NCI-H226 (cell line): ENCODE measurements around the gene PRMT7.

ENCODE experiments used
- DNase-seq: peaks from one replicate; pipeline ENCODE4 v3.0.0-alpha.2; 2015

PRMT7 gene

DNA sequence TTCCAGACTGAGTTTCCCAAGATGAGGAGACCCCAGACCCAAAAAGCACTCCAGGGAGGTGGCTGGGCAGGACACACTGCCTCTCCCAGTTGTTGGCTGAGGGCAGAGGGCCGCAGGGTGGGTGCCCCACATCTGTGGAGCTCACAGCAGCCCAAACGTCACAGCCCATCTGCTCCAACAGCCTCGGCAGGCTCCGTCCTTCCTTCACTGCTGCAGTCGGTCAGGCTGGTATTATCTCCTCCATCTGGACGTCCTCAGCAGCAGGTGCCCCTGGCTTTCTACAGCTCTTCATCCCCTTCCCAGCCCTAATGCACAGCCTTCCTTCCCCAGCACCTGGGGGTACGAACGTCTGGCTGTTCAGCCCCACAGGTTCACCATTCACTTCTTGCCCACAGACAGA lies 55.2 kb downstream of the PRMT7 start:
- DNase-seq: no peak

DNA sequence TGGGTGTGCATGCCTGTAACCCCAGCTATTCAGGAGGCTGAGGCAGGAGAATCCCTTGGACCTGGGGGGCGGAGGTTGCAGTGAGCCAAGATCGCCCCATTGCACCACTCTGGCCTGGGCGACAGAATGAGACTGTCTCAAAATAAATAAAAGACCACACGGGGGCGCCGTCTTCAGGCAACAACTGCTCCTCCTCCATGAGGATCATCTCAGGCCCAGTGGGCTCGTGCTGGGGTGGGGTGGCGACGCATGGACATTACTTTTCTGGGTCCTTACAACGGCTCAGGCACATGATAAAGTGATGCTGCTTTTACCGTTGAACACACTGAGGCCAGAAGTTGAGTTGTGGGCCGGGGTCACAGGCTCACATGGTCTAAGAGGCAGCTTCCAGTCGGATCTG lies 56.2 kb downstream of the PRMT7 start:
- DNase-seq: peak; percentile 11

DNA sequence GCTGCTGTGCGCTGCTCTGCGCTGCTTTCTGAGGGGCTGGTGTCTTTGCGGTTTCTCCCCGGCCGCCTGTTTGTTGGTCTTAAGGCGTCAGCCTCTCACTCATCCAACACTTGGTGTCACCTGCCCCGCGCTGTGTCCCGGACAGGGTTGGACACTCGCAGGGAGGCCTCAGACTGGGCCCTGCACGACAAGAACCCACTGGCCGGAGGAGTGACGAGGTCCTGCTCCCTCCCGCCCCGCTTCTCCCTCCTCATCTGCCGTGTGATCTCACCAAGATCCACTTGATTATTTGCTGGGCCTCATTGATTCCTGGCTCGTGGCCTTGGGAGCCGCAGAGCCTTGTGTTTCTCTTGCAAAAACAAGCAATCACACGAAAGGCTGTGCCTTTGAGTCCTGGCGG lies 56.6 kb downstream of the PRMT7 start:
- DNase-seq: no peak

DNA sequence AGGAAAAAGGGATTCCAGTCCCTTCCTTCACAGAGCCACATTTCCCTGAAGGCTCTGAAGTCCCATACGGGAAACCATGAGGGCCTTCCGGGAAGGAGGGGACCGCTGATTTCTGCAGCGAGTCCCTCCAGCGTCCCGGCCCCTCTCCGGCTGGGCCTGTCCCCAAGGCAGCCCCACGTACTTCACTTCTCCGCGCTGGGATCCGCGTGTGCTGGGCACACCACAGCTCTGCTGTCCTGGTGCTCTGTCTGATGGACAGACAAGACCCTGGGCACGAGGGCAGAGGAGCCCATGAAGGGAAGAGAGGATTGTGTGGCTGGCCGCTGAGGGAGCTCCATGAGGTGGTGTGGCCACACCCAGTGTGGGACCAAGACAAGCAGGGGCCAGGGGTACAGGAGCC lies 57.1 kb downstream of the PRMT7 start:
- no peak for DNase-seq

DNA sequence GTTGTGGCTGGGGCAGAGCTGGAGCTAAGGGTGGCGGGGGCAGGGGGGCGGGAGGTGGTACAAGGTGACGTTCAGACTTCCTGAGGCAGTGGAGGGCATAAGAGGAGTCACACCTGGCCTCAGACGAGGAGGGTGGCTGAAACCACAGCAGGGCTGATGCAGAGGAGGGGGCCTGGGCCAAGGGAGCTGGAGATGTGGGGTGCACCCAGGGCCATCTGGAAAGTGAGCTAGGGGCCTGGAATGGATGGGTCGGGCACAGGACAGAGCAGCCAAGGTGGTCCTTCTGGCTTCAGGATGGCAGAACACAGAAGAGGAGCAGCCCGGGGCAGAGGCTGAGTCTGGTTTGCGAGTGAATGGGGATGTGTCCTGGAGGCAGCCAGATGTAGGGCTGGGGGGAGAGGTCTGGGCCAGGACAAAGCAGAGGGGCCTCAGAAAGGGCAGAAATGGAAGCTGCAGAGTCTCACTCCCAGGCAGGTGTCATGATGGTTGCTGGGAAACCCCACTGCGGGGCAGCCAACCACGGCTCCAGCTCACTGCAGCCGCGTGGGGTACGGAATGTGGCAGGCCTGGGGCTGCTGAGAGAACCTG lies 57.6 kb downstream of the PRMT7 start:
- no peak for DNase-seq

DNA sequence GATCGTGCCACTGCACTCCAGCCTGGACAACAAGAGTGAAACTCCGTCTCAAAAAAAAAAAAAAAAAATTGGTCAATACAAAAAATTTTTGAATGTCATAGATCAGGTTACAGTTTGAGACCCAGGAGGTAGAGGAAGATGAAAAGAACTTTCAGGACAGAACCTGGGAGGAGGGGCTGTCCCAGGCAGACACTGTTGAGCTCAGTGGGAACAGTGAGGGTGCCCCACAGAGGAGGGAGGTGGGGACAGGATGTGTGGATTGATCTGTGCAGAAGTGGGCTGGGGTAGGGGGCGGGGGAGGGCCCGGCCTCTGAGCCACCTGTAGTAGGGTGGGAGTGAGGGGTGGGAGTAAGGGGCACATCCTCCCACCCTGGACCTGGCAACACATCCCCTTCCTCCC lies 58.3 kb downstream of the PRMT7 start:
- no peak for DNase-seq

DNA sequence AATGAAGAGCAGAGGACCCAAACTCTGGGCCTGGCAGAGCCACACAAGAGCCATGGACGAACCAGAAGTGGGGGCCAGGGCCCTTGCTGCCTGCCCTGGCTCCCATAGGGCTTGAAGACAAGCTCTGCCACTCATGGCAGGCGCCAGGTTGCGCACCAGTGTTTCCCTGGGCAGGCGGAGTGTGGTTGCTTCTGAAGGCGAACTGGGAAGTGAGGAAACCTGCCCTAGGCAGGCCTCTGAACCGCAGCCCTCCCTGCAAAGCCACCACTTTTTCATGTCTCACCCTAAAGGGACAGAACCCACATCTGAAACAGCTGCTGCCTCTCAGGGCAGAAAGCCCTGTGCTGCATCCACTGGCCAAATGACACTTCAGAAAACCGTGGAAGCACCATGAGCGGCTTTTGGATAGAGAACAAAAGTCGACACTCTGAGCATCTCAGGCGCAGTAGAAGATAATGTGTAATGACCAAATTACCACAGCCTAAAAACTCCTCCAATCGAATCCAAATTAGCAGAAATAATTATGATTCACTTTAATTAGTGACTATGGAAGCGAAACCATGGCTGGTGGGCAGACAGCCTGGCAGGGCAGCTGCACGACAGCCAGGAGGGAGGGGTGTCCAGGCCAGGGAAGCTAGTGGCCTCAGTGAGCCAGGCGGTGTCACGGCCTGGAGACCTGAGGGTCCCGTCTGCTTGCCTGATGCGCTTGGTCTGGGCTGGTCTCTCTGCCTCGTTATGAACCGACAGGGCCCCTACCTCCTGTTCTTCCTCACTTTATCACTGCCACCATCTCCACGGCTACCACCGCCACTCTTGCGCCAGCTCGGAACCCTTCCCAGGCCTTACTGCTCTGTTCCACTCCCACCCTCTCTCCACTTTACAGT lies 59.1 kb downstream of the PRMT7 start:
- no peak for DNase-seq

DNA sequence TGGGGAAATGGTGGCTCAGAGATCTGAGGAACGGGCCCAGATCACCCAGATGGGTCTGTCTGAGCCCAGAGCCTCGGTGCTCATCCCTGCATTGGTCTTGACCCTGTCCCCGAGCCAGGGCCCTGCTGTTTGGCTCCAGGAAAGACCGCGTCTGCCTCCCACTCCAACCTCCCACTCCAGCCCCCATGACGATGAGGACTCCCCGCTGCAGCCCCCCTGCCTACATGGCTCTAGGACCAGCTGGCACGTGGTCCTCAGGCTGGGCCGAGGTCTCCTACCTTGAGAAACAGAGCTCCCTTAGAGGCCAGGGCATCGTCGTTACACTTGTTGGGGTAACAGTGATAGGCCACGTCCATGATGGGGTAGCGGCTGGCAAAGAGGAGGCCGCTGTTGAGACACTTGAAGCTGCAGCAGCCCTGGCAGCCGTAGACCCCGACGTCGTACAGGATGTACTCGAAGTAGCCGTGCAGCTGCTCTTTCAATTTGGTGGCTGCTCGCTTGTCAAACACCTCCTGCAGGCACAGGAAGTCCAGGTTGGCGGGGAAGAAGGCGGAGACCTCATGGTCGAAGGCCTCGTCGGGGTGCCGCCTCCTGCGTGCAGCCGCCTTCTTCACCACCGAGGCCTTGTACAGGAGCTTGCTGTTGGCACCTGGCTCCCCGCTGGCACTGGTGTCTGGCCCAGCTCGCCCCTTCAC lies 59.9 kb downstream of the PRMT7 start:
- DNase-seq: no peak

DNA sequence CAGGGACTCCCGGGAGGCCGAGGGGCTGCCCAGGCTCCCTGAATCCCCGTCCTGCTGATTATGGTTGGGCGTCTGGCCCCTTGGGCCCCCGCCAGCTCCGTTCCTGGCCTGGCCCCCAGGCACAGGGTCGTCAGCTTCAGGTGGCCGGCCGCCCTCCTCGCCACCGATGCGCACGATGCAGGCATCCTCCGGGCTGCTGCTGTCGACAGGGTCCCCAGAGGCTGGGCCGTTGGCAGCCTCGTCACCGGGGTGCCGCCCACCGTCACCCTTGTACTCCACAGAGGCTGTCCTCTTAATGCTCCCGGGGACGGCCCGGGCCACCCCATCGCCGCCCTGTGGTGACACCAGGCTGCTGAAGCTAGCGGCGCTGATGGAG lies 60.4 kb downstream of the PRMT7 start:
- DNase-seq: no peak

DNA sequence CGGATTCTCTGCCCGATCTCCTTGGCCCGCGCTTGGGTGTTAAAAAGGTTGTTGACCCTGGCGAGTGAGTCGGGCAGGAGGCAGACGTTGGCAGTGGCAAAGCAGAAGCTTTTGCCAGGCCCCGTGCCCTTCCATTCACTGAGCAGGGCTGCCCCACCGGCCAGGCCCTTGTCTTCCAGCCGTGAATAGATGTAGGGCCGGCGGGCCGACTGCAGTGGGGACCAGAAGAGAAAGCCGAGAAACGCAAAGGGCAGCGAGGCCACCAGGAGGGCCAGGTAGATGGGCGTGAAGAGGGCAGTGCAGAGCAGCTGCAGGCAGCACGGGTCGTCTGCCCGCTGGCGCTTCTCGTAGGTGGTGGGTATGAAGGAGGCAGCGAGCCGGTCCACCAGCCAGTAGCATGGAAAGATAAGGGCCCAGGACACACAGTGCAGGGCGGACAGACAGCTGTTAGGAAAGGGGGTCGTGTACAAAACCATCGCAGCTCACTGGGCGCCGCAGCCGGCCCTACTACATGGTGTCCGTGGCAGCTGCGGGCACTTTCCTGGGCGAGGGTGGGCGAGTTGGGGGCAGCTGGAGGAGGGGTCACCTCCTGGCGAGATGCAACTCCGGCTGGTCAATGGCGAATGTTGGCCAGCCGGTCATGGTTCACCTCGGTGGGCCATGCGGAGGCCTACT lies 61.0 kb downstream of the PRMT7 start:
- DNase-seq: no peak

DNA sequence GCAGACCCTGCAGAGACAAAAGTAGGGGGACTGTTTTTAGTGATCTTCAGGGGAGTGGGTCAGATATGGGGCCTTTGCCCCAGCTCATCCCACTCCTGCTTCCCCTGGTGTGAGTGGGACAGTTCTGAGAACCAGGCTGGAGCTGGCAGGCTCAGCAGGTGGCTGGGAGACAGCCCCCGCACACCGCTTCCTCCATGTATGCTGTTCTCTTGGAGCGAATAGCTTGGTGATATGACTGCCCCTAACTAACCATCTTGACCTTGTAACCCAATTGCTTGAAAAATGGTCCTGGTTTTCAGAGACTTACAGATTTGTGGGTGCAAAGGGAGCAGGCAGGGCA lies 61.5 kb downstream of the PRMT7 start:
- no peak for DNase-seq

DNA sequence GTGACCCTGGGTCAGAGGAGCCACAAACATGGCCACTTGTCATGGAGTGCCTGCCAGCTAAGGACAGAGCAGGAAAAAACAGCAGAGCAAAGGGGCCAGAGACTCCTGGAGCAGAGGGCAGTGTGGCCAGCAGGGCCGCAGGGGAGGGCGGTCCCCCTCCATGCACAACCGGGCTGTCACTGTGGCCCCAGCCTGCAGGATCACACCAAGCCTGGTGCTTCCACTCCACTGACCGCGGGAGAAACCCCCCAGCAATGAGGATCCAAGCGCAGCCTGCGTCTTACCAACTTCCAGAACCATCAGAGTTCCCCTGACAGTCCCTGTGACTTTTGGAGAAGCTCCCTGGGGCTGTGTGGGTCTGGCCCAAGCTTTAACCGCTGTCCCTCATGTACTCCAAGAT lies 62.0 kb downstream of the PRMT7 start:
- DNase-seq: no peak

DNA sequence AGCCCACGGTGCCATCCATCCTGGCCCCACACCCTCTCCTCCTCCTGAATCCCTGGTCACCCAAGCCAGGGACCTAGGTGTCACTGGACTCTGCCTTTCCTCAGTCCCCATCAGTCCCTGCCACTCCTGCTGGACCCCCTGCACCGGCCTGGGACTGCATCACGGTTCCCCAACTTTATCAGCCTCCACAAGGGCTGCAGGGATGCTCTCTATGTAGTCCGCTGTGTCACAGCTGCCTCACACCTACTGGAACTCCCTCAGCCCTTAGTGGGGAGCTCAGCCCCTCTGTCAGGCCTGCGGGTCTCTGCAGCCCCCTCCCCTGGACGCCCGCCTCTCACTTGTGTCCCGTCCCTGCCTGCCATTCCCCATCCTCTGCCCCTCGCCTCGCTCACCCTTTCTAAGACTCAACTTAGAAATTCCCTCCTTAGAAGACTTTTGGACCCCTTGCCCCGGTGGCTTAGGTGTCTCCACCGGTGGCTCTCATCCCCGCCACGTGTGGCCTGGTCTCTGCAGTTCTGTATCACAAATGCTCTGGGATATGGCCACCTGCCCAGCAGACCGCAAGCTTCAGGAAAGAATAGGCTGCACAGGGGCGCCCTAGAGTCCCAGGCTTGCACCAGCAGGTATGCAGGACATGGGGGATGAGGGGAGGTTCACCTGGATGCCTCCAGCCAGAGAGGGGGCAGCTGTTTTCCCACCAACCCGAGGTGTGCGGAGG lies 62.9 kb downstream of the PRMT7 start:
- no peak for DNase-seq

DNA sequence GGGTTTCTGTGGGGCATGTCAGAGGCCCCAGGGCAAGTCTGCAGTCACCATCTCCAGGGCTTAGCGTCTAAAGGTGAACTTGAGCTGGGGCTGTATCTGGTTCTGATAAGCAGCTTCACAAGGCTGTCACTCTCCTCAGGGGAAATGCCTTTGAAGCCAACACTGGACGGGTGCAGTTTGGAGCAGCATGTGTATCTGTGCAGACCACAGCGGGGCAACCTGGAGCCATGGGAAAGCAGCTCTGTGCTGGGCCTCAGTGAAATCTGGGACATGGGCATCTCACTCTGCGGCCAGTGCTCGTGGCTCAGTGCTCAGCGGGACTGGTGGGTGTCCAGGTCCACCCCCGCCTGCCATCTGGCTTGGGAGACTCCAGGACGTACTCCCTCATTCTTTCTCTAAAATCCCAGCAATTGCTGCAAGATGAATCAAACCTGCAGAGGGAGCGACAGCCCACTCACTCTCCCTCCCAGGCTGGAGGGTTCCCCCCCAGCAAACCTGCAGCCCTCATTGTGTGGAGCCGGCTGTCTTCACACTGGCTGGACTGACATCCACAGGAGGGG lies 63.5 kb downstream of the PRMT7 start:
- DNase-seq: no peak

DNA sequence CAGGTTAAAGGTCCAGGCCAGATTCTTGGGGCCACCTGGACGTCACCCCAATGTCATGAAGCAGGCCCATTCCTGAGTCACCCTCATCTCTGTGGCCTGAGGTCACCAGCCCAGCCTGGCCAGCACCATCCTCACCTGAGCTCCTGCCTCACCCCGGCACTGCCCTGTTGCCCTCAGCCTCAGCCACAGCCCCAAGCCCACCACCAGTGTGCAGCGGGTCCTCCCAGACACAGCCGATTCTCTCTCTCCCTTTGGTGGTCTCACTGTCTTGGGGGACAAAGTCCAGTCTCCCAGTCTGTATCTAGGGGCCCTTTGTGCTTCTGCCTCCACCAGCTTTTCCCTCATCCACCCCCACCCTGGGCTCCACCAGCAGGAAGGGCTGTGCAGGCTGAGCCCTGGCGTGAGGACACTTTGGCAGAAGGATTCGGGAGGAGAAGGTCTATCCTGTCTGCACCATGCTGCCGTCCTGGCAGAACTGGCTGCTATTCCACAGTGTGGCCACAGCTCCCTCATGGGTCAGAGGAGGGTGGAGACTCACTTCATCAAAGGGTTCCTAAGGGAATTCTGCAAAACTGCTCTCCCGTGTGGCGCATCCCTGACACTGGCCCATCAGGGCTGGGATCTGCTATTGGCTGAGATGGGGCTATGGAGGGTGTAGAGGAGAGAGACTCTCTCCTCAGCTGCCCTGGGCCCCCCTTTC lies 64.3 kb downstream of the PRMT7 start:
- no peak for DNase-seq

DNA sequence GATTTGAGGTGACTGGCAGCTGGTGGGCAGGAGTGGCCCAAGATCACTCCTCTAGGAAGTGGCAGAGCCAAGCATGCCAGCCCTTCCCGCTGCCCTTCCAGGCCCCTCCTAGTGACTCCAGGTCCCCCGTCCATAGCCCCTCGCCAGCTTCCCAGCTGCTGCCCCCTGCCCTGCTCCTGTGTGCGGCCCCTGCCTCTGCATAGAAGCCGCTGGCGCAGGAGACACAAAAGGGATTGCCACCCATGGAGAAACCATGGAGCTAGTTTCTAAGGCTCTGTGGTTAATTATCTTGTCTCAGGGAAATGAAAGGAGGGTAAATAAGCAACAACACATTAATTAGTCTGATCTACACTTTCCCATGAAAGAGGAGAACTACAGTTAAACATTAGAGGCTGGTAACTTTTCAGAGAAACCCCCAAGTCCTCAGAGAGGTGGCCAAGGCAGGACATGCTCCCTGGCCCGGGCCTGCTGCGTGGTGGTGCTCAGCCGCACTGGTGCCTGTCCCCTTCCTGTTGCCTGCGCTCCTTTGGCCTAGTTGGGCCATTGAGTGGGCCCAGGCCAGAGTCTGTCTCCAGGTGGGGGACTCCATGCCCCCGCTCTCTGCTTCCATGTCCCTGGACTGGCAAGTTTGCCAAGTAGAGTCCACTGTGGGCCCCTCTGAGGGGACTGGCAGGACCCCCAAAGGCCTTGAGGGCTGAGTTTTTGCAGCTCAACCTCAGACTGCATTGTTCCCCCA lies 65.2 kb downstream of the PRMT7 start:
- no peak for DNase-seq

DNA sequence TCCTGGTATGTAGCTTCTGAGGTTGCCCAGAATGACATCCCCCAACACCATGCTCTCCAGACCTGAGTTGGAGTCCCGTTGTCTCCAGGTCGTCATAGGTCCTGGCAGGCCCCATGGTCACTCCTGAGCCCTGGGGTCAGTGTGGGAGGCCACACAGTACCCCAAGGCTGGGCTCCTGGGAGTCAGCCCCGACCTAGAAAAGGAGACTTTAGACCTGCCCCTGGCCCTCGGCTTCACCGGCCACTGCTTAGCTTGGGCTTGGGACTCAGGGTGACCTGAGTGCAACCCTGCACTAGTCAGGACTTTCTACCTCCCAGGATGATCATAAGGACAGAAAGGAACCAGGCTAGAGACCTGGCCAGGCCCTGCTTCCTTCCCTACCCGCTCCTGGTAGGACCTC lies 65.8 kb downstream of the PRMT7 start:
- no peak for DNase-seq

DNA sequence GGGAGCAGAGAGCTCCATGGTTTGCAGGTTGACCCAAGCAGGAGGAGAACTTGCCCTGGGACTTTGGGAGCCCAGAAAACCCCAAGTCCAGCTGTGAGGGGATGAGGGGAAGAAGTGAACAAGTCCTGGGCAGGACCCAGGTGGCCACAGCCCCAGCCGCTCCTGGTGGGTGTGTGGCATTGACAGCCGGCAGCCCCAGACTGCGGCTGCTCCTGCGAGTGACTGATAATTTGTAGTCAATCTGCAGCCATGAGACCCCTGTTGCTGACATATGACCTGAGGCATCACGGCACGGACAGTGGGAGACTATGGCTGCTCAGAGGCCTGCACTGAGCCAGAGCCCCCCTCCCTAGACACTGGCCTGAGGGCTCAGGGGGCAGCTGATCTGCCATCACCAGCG lies 66.4 kb downstream of the PRMT7 start:
- no peak for DNase-seq

DNA sequence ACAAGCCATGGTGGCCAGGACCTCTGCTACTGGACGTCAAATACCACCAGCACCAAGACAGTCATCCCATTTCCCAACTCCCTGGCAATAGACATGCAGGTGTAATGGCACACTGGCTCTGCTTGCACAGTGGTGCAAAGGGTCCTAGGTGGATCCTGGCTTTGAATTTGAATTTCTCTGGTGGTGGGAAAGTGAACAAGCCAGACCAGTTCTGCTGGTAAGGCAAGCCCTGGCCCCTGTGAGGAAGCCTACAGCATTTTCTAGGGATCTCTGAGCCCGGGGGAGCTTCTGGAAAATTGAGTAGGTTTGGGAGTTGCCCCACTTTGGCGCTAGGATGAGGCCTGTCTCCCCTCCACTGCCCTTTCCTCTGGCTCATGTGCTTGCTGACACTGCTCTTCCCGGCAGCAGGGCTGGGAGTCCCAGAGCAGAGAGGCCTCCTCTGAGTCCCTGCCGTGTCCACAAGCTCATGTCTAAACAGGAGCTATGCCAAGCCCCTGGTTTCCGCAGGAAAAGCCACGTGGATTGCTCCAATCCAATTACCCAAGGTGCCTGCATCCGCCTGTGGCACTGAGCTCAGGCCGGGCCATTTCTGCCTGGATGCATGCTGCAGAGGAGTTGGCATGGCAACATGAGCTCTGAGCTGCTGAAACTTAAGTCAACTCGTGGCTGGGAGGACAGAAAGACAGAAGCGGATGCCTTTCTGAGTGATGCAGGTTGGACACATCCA lies 67.0 kb downstream of the PRMT7 start:
- DNase-seq: no peak
